ENCODE results near the gene WNT6.

- no peak for TF ChIP-seq CTCF (IDR thresholded peaks at IDR 0.05 in 2 of 3, conservative IDR thresholded peaks at IDR 0.05 in 1 of 3; ENCODE audit: borderline replicate concordance in 1 of 3, insufficient read depth in 1 of 3, low read depth in 2 of 3, low read length in 2 of 3)
- TF ChIP-seq CBX3 (IDR thresholded peaks at IDR 0.05; ENCODE audit: low read depth) = no peak
- no peak for TF ChIP-seq ZNF274 (IDR thresholded peaks at IDR 0.05; ENCODE audit: low read depth, low read length)
- no peak for TF ChIP-seq POLR2AphosphoS5 (IDR thresholded peaks at IDR 0.05; ENCODE audit: low read depth, low read length)
Measured at GRCh38 chr2:218824004-218824403, 35.6 kb upstream of the WNT6 start.

Data from HCT116 (cell line).